Loucy (cell line): ENCODE results near the gene UFSP1.

Experiments used
- CTCF ChIP-seq: fragments of 200-600 bp; sonication (generic); conservative IDR thresholded peaks from 2 replicates; pipeline ENCODE4 v1.5.1; 2014; ENCODE audit warnings: mild to moderate bottlenecking, antibody characterized with exemption, low read length
- EZH2phosphoT487 ChIP-seq: fragments of 200-600 bp; IDR thresholded peaks from 2 replicates; pipeline ENCODE4 v1.6.1; 2018; ENCODE audit warnings: antibody characterized with exemption, mild to moderate bottlenecking, moderate library complexity, borderline replicate concordance

GRCh38 chr7:100865372-100865911 lies 24.1 kb downstream of the UFSP1 start:
- TF ChIP-seq CTCF = no peak
- TF ChIP-seq EZH2phosphoT487 = no peak
